Caco-2 (cell line): ENCODE results near the gene MSH3. TPM values are rescaled to one million over a fixed set of nuclear protein-coding genes. Genes with fewer than 3 reads are reported as not detected.
"Not testable (repeated sequence)": the region's sequence is repeated elsewhere in the genome, so short reads cannot be mapped to it uniquely, and the experiment has no call there.

Experiments
- BruUV-seq: library from RNA; stranded (reverse); fragments of 400-500 nt; replicated peaks from 2 replicates; lab custom pipeline; 2021; lab: Mats Ljungman, UMichigan
- CTCF ChIA-PET: fragments of 300-600 bp; sonication (Branson Sonifier 250); formaldehyde crosslinking; loops from one replicate; lab custom pipeline; 2022; ENCODE audit warnings: antibody characterized with exemption; lab: Charles Lee
- POLR2A ChIA-PET: fragments of 300-600 bp; sonication (Branson Sonifier 250); formaldehyde crosslinking; loops from one replicate; lab custom pipeline; 2022; ENCODE audit warnings: antibody characterized with exemption; lab: Charles Lee
- DNase-seq, 2 experiments: peaks; one replicate each; pipeline versions ENCODE4 v3.0.0 to v3.0.0-alpha.2; 2020 to 2022
- H3K27me3 ChIP-seq: replicated peaks from 2 replicates; pipeline ENCODE4 v1.6.0; 2011; ENCODE audit warnings: low read length; ENCODE audit not compliant: control insufficient read depth, insufficient read depth
- H3K36me3 ChIP-seq: 2 replicates; pipeline ENCODE4 v1.5.1; 2011; ENCODE audit warnings: low read length; ENCODE audit not compliant: control insufficient read depth, insufficient read depth
- H3K4me1 ChIP-seq: fragments of 250-450 bp; sonication (Bioruptor Pico); 2 replicates; pipeline ENCODE4 v1.5.1; 2020; ENCODE audit warnings: mild to moderate bottlenecking
- H3K4me3 ChIP-seq: 2 replicates; pipeline ENCODE4 v1.5.1; 2011; ENCODE audit warnings: low read depth, mild to moderate bottlenecking, control low read depth, low read length
- H3K9me3 ChIP-seq: fragments of 250-450 bp; sonication (Bioruptor Pico); 2 replicates; pipeline ENCODE4 v1.5.1; 2020; ENCODE audit warnings: mild to moderate bottlenecking, moderate library complexity
- H3K27ac Mint-ChIP-seq: one replicate; pipeline ENCODE4 v1.8.0; 2022; ENCODE audit warnings: mixed read lengths; ENCODE audit not compliant: unreplicated experiment
- H3K27me3 Mint-ChIP-seq: one replicate; pipeline ENCODE4 v1.8.0; 2022; ENCODE audit warnings: mixed read lengths; ENCODE audit not compliant: insufficient read depth, unreplicated experiment
- H3K36me3 Mint-ChIP-seq: one replicate; pipeline ENCODE4 v1.8.0; 2022; ENCODE audit warnings: mild to moderate bottlenecking, mixed read lengths; ENCODE audit not compliant: insufficient read depth, unreplicated experiment
- H3K4me1 Mint-ChIP-seq: one replicate; pipeline ENCODE4 v1.8.0; 2022; ENCODE audit warnings: low read depth, mixed read lengths; ENCODE audit not compliant: unreplicated experiment
- H3K4me3 Mint-ChIP-seq: one replicate; pipeline ENCODE4 v1.8.0; 2022; ENCODE audit warnings: mild to moderate bottlenecking, moderate library complexity, mixed read lengths; ENCODE audit not compliant: unreplicated experiment
- H3K9me3 Mint-ChIP-seq: one replicate; pipeline ENCODE4 v1.8.0; 2022; ENCODE audit warnings: mixed read lengths; ENCODE audit not compliant: unreplicated experiment
- intact Hi-C: fragments of 100-400 bp; cut with micrococcal nuclease; formaldehyde crosslinking; loops from one replicate; pipeline ENCODE4 v1.10.0; 2022; ENCODE audit not compliant: unreplicated experiment
- total RNA-seq: library from RNA; stranded (reverse); gene quantifications from 2 replicates; pipeline ENCODE4 v1.2.3, GENCODE V29; 2022
- TF ChIP-seq, protein P1 (sequence below), 2 experiments: fragments of 200-600 bp in 1 of 2; IDR thresholded peaks; 1 replicate in 1 of 2; 2 replicates in 1 of 2; pipeline versions ENCODE4 v1.5.1 to v1.8.0; 2011 to 2022; ENCODE audit warnings: antibody characterized with exemption in 1 of 2, control low read depth in 1 of 2, inconsistent platforms in 1 of 2, low read depth in 1 of 2, low read length in 1 of 2, mild to moderate bottlenecking in 1 of 2, moderate library complexity in 1 of 2; ENCODE audit not compliant: insufficient read depth in 1 of 2, severe bottlenecking in 1 of 2, unreplicated experiment in 1 of 2

The MSH3 gene
- total RNA-seq, 1 experiment from 2014 or later: 17.1 TPM

DNA sequence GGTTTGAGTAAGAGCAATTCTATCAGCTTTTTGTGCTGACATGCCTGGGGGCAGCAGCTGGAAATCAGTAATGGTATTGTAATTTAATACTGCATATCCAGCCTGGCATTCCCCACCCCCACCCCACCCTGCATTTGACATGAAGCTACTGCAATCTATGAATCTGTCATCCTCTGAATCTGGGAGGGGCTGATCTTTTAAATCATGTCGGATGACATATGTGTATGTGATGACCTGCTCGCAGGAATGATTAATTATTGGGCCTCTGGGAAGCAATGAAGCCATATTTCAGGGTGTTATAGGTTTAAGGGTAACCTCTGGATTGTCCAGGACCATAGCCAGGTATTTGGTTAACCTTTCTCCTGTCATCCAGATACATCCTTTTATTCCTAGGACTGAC, 241.1 kb downstream of the MSH3 start:
- BruUV-seq: no TSS peak
- Histone ChIP-seq H3K36me3 (no peaks in the 10 kb centered on the region; the same call in 1 of the 2 replicates), H3K4me3 (no peak overlapping the region), H3K9me3 (peaks cover 3% of the 10 kb centered on the region; the same call in 1 of the 2 replicates), H3K4me1 (no peaks in the 10 kb centered on the region), H3K27me3 (no peaks in the 10 kb centered on the region)
- DNase-seq: no peak
- Mint-ChIP-seq H3K27me3 (no peaks in the 10 kb centered on the region), H3K36me3 (no peaks in the 10 kb centered on the region), H3K4me3 (no peak overlapping the region), H3K27ac (no peak overlapping the region), H3K9me3 (peaks cover 6% of the 10 kb centered on the region), H3K4me1 (no peaks in the 10 kb centered on the region)
- ChIA-PET POLR2A (no interaction called here), CTCF (no interaction called here)
- TF ChIP-seq, protein P1, sequence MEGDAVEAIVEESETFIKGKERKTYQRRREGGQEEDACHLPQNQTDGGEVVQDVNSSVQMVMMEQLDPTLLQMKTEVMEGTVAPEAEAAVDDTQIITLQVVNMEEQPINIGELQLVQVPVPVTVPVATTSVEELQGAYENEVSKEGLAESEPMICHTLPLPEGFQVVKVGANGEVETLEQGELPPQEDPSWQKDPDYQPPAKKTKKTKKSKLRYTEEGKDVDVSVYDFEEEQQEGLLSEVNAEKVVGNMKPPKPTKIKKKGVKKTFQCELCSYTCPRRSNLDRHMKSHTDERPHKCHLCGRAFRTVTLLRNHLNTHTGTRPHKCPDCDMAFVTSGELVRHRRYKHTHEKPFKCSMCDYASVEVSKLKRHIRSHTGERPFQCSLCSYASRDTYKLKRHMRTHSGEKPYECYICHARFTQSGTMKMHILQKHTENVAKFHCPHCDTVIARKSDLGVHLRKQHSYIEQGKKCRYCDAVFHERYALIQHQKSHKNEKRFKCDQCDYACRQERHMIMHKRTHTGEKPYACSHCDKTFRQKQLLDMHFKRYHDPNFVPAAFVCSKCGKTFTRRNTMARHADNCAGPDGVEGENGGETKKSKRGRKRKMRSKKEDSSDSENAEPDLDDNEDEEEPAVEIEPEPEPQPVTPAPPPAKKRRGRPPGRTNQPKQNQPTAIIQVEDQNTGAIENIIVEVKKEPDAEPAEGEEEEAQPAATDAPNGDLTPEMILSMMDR (IDR thresholded peaks at IDR 0.05; ENCODE audit: insufficient read depth in 1 of 2, low read depth in 1 of 2, low read length in 1 of 2, severe bottlenecking in 1 of 2, unreplicated experiment in 1 of 2): no peak
- intact Hi-C loops: no loop called here

GRCh38 chr5:80902624-80903023, 248.2 kb downstream of the MSH3 start:
- H3K4me3 ChIP-seq, H3K36me3 Mint-ChIP-seq, H3K27ac Mint-ChIP-seq: not testable (repeated sequence)

GRCh38 chr5:80904533-80905187, 250.2 kb downstream of the MSH3 start:
- Histone ChIP-seq H3K4me3 (no peak overlapping the region), H3K36me3 (no peaks in the 10 kb centered on the region; the same call in 1 of the 2 replicates), H3K27me3 (no peaks in the 10 kb centered on the region), H3K9me3 (peaks cover 12% of the 10 kb centered on the region), H3K4me1 (no peaks in the 10 kb centered on the region)
- intact Hi-C loops: no loop called here
- DNase-seq: no peak
- TF ChIP-seq, protein P1 (IDR thresholded peaks at IDR 0.05; ENCODE audit: insufficient read depth in 1 of 2, low read depth in 1 of 2, low read length in 1 of 2, severe bottlenecking in 1 of 2, unreplicated experiment in 1 of 2): no peak
- H3K36me3 Mint-ChIP-seq: no peaks in the 10 kb centered on the region
- CTCF ChIA-PET: no interaction called here
- H3K27me3 Mint-ChIP-seq: no peaks in the 10 kb centered on the region
- peaks cover 34% of the 10 kb centered on the region for H3K9me3 Mint-ChIP-seq
- no peak overlapping the region for H3K27ac Mint-ChIP-seq
- BruUV-seq: no TSS peak
- H3K4me1 Mint-ChIP-seq: no peaks in the 10 kb centered on the region
- POLR2A ChIA-PET: no interaction called here
- H3K4me3 Mint-ChIP-seq: no peak overlapping the region

More at GRCh38 chr5:80902624-80903023, 248.2 kb downstream of the MSH3 start:
- CTCF ChIA-PET, intact Hi-C loops, H3K4me3 Mint-ChIP-seq, H3K4me1 ChIP-seq, H3K27me3 Mint-ChIP-seq, H3K4me1 Mint-ChIP-seq, H3K27me3 ChIP-seq, BruUV-seq, POLR2A ChIA-PET, H3K36me3 ChIP-seq: not testable (repeated sequence)
- peaks cover 12% of the 10 kb centered on the region for H3K9me3 ChIP-seq
- peak in 1 of 2 experiments; percentile 21 for DNase-seq
- H3K9me3 Mint-ChIP-seq: peaks cover 34% of the 10 kb centered on the region
